SK-N-SH (cell line): Measurements from ENCODE around the gene HMGB2. TPM values are rescaled to one million over a fixed set of nuclear protein-coding genes. Genes with fewer than 3 reads are reported as not detected.

Experiments
- CTCF ChIA-PET: fragments of 300-600, 350-600 bp; formaldehyde crosslinking; extraction: SDS; loops from one replicate; lab custom pipeline; 2021; lab: Yijun Ruan, JAX
- POLR2A ChIA-PET: fragments of 350-600 bp; sonication (Branson Sonifier 250); formaldehyde crosslinking; extraction: SDS; loops from one replicate; lab custom pipeline; 2020; ENCODE audit warnings: antibody characterized with exemption, inconsistent platforms; lab: Yijun Ruan, JAX
- DNase-seq: peaks from one replicate; pipeline ENCODE4 v3.0.0; 2012
- H2AFZ ChIP-seq: fragments of 200-600 bp; sonication (generic); 2 replicates; pipeline ENCODE4 v1.8.1; 2016; ENCODE audit warnings: antibody characterized with exemption, mild to moderate bottlenecking, low read depth
- H3F3A ChIP-seq: fragments of 200-600 bp; sonication (generic); replicated peaks from 2 replicates; pipeline ENCODE3; 2016; ENCODE audit warnings: antibody characterized with exemption, mild to moderate bottlenecking; ENCODE audit not compliant: insufficient read depth
- H3K27ac ChIP-seq, 2 experiments: fragments of 200-500 bp in 1 of 2; fragments of 200-600 bp in 1 of 2; sonication (Bioruptor generic) in 1 of 2; sonication (generic), shearing (Covaris generic) in 1 of 2; 2 replicates each; pipeline versions ENCODE4 v1.5.1 to v1.6.1; 2014 to 2016; ENCODE audit warnings: low read depth in 2 of 2, inconsistent platforms in 1 of 2, low read length in 1 of 2, mild to moderate bottlenecking in 1 of 2, mixed read lengths in 1 of 2
- H3K27me3 ChIP-seq: fragments of 200-600 bp; sonication (generic), shearing (Covaris generic); 2 replicates; pipeline ENCODE4 v1.6.1; 2016; ENCODE audit warnings: mixed run types; ENCODE audit not compliant: insufficient read depth
- H3K36me3 ChIP-seq, 2 experiments: fragments of 200-500 bp in 1 of 2; fragments of 200-600 bp in 1 of 2; sonication (Bioruptor generic) in 1 of 2; sonication (generic) in 1 of 2; replicated peaks in 1 of 2; 2 replicates each; pipeline versions ENCODE3 to v1.5.1; 2014 to 2016; ENCODE audit warnings: low read length in 1 of 2, mild to moderate bottlenecking in 1 of 2; ENCODE audit not compliant: insufficient read depth in 2 of 2, control insufficient read depth in 1 of 2
- H3K4me1 ChIP-seq, 2 experiments: fragments of 200-500 bp in 1 of 2; fragments of 200-600 bp in 1 of 2; sonication (Bioruptor generic) in 1 of 2; sonication (generic), shearing (Covaris generic) in 1 of 2; 2 replicates each; pipeline versions ENCODE4 v1.5.1 to v1.6.1; 2014 to 2016; ENCODE audit warnings: low read depth in 1 of 2, low read length in 1 of 2, mixed run types in 1 of 2; ENCODE audit not compliant: insufficient read depth in 2 of 2, control insufficient read depth in 1 of 2
- H3K4me2 ChIP-seq: fragments of 200-600 bp; sonication (generic), shearing (Covaris generic); 2 replicates; pipeline ENCODE4 v1.6.1; 2017; ENCODE audit warnings: mixed run types
- H3K4me3 ChIP-seq, 2 experiments: fragments of 200-500 bp in 1 of 2; fragments of 200-600 bp in 1 of 2; sonication (Bioruptor generic) in 1 of 2; sonication (generic), shearing (Covaris generic) in 1 of 2; 2 replicates each; pipeline versions ENCODE4 v1.5.1 to v1.8.1; 2014 to 2016; ENCODE audit warnings: low read depth in 2 of 2, inconsistent platforms in 1 of 2, low read length in 1 of 2, mild to moderate bottlenecking in 1 of 2, mixed read lengths in 1 of 2, moderate library complexity in 1 of 2
- H3K79me2 ChIP-seq: fragments of 200-600 bp; sonication (generic); 2 replicates; pipeline ENCODE4 v1.8.1; 2017; ENCODE audit warnings: mild to moderate bottlenecking; ENCODE audit not compliant: insufficient read depth
- H3K9ac ChIP-seq: fragments of 200-600 bp; sonication (generic); 2 replicates; pipeline ENCODE4 v1.6.1; 2017; ENCODE audit warnings: mixed run types
- H3K9me2 ChIP-seq: fragments of 200-600 bp; sonication (generic); 2 replicates; pipeline ENCODE4 v1.6.1; 2017; ENCODE audit warnings: mixed run types
- H3K9me3 ChIP-seq: fragments of 200-600 bp; sonication (generic); 2 replicates; pipeline ENCODE4 v1.6.1; 2017; ENCODE audit warnings: mixed run types, mild to moderate bottlenecking, moderate library complexity
- H4K20me1 ChIP-seq: fragments of 200-600 bp; sonication (generic); 2 replicates; pipeline ENCODE4 v1.6.1; 2017; ENCODE audit warnings: mild to moderate bottlenecking, mixed run types; ENCODE audit not compliant: insufficient read depth
- CTCF ChIP-seq: fragments of 200-600 bp; sonication (generic); IDR thresholded peaks from 2 replicates; pipeline ENCODE4 v1.6.1; 2017; ENCODE audit warnings: antibody characterized with exemption, mild to moderate bottlenecking, moderate library complexity
- ELF1 ChIP-seq: IDR thresholded peaks from 2 replicates; pipeline ENCODE4 v1.4.0; 2012
- EP300 ChIP-seq, 2 experiments: IDR thresholded peaks; 2 replicates each; pipeline versions ENCODE4 v1.4.0 to v1.6.1; 2012; ENCODE audit warnings: borderline replicate concordance in 1 of 2, low read depth in 1 of 2, low read length in 1 of 2
- EZH2phosphoT487 ChIP-seq: fragments of 200-600 bp; sonication (generic); IDR thresholded peaks from 2 replicates; pipeline ENCODE4 v1.6.1; 2017; ENCODE audit warnings: low read depth, mixed run types, mild to moderate bottlenecking, antibody characterized with exemption, moderate library complexity, borderline replicate concordance
- FOXJ3 ChIP-seq: sonication (generic); formaldehyde crosslinking; IDR thresholded peaks from 2 replicates; pipeline ENCODE4 v1.5.1; 2020; ENCODE audit warnings: mild to moderate bottlenecking, missing genetic modification reagents
- GATA2 ChIP-seq: sonication (generic); formaldehyde crosslinking; IDR thresholded peaks from 2 replicates; pipeline ENCODE4 v1.5.0; 2020; ENCODE audit warnings: mild to moderate bottlenecking, missing genetic modification reagents
- MAX ChIP-seq: IDR thresholded peaks from 2 replicates; pipeline ENCODE4 v1.4.0; 2012; ENCODE audit warnings: low read depth
- MXI1 ChIP-seq: IDR thresholded peaks from 2 replicates; pipeline ENCODE4 v1.6.1; 2012; ENCODE audit warnings: mild to moderate bottlenecking, low read depth, low read length, improper control_type of control experiment
- NFIC ChIP-seq: IDR thresholded peaks from 2 replicates; pipeline ENCODE4 v1.4.0; 2012; ENCODE audit warnings: borderline replicate concordance
- NRF1 ChIP-seq: IDR thresholded peaks from 2 replicates; pipeline ENCODE4 v1.6.1; 2012; ENCODE audit warnings: low read depth, mild to moderate bottlenecking, low read length
- RFX5 ChIP-seq: IDR thresholded peaks from 2 replicates; pipeline ENCODE4 v1.6.1; 2012; ENCODE audit warnings: mild to moderate bottlenecking, improper control_type of control experiment, low read length
- RXRA ChIP-seq: IDR thresholded peaks from 2 replicates; pipeline ENCODE4 v1.4.0; 2012; ENCODE audit warnings: low read depth, mild to moderate bottlenecking, borderline replicate concordance
- SIN3A ChIP-seq: IDR thresholded peaks from 2 replicates; pipeline ENCODE4 v1.6.1; 2012; ENCODE audit warnings: low read depth, mild to moderate bottlenecking, low read length, moderate library complexity, borderline replicate concordance
- SMC3 ChIP-seq: IDR thresholded peaks from 2 replicates; pipeline ENCODE4 v1.6.1; 2012; ENCODE audit warnings: low read depth, low read length, improper control_type of control experiment
- TAF1 ChIP-seq: IDR thresholded peaks from 2 replicates; pipeline ENCODE4 v1.6.1; 2012; ENCODE audit warnings: low read depth, mild to moderate bottlenecking, low read length, moderate library complexity, borderline replicate concordance
- TEAD4 ChIP-seq: IDR thresholded peaks from 2 replicates; pipeline ENCODE4 v1.4.0; 2012; ENCODE audit warnings: mild to moderate bottlenecking, borderline replicate concordance; ENCODE audit not compliant: insufficient read depth
- USF1 ChIP-seq: IDR thresholded peaks from 2 replicates; pipeline ENCODE4 v1.4.0; 2012; ENCODE audit warnings: low read depth, borderline replicate concordance
- USF2 ChIP-seq: fragments of 150-350 bp; IDR thresholded peaks from 2 replicates; pipeline ENCODE4 v1.6.1; 2017; ENCODE audit warnings: antibody characterized with exemption, low read length, low read depth, borderline replicate concordance
- YY1 ChIP-seq: IDR thresholded peaks from 2 replicates; pipeline ENCODE4 v1.4.0; 2012; ENCODE audit warnings: low read depth, mild to moderate bottlenecking
- WGBS: methylation state at CpG from one replicate; pipeline ENCODE4 v1.1.6; 2017; ENCODE audit warnings: low lambda C conversion rate; 5-methylcytosine and 5-hydroxymethylcytosine counted together
- polyA plus RNA-seq, 3 experiments: library from polyadenylated mRNA; depleted of rRNA; stranded (reverse); fragments of >200 nt; gene quantifications; 2 replicates each; pipeline ENCODE4 v1.2.3, GENCODE V29; 2012
- TF ChIP-seq, protein P1 (sequence below): fragments of 150-350 bp; IDR thresholded peaks from 2 replicates; pipeline ENCODE4 v1.6.1; 2016; ENCODE audit warnings: mild to moderate bottlenecking, low read depth, low read length

Gene HMGB2
- polyA plus RNA-seq, 1 of the 3 experiments (the other 2 are of a cell fraction), result 130 TPM

DNA sequence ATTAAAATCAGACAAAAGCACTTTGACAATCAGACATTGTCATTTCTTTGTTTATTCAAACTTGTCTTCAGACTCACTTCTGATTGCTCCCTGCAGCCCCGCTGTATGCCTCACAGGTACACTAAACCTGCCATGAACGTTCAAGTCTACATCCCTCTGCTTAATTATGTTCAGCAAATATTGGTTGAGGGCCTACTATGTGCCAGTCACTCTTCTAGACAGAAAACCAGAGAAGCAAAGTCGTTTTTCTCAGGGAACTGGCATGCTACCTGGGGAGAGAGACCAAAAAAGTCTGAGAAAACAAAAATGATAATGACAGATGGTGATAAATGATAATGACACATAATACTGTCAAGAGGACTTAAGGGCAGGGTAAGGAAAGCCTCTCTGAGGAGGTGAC lies 19.4 kb downstream of the HMGB2 start (continued):
- TF ChIP-seq TEAD4, result no peak
- no peak for TF ChIP-seq USF1
- no peak for TF ChIP-seq MXI1
- TF ChIP-seq RFX5, result no peak
- TF ChIP-seq MAX, result no peak
- TF ChIP-seq SIN3A, result no peak
- TF ChIP-seq FOXJ3 (CRISPR knock-in tag), result no peak

DNA sequence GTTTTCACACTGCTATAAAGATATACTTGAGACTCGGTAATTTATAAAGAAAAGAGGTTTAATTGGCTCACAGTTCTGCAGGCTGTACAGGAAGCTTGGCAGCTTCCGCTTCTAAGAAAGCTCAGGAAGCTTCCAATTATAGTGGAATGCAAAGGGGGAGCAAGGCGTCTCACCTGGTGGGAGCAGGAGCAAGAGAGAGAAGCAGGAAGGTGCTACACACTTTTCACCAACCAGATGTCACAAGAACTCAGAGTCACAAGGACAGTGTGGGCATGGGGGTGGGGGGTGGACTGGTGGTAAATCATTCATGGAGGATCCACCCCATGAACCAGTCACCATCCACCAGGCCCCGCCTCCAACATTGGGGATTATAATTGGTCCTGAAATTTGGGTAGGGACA lies 22.8 kb downstream of the HMGB2 start:
- Histone ChIP-seq H3K4me2 (no peak overlapping the region), H2AFZ (no peak overlapping the region), H4K20me1 (no peaks in the 10 kb centered on the region), H3K9ac (no peak overlapping the region), H3F3A (no peaks in the 10 kb centered on the region), H3K27me3 (no peaks in the 10 kb centered on the region), H3K4me1 (no peaks in the 10 kb centered on the region; a peak in 1 of 4 replicates), H3K36me3 (peaks cover 0 to 6% of the 10 kb centered on the region in 2 experiments), H3K27ac (no peak overlapping the region), H3K79me2 (no peaks in the 10 kb centered on the region), H3K9me2 (no peaks in the 10 kb centered on the region), H3K4me3 (no peak overlapping the region), H3K9me3 (no peaks in the 10 kb centered on the region)
- 89% methylated on average over 4 of the region's 4 CpGs for WGBS
- CTCF ChIA-PET, result no interaction called here
- no peak for DNase-seq
- TF ChIP-seq RXRA, result no peak
- no peak for TF ChIP-seq SMC3
- TF ChIP-seq GATA2 (CRISPR knock-in tag), result no peak
- TF ChIP-seq NFIC, result no peak
- TF ChIP-seq EZH2phosphoT487, result no peak
- TF ChIP-seq FOXJ3 (CRISPR knock-in tag), result no peak
- no peak for TF ChIP-seq EP300 (IDR thresholded peaks at IDR 0.05; ENCODE audit: borderline replicate concordance in 1 of 2, low read depth in 1 of 2, low read length in 1 of 2)
- TF ChIP-seq, protein P1, sequence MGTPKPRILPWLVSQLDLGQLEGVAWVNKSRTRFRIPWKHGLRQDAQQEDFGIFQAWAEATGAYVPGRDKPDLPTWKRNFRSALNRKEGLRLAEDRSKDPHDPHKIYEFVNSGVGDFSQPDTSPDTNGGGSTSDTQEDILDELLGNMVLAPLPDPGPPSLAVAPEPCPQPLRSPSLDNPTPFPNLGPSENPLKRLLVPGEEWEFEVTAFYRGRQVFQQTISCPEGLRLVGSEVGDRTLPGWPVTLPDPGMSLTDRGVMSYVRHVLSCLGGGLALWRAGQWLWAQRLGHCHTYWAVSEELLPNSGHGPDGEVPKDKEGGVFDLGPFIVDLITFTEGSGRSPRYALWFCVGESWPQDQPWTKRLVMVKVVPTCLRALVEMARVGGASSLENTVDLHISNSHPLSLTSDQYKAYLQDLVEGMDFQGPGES, result no peak
- TF ChIP-seq TEAD4, result no peak
- no peak for TF ChIP-seq TAF1
- TF ChIP-seq CTCF, result no peak
- TF ChIP-seq USF1, result no peak
- TF ChIP-seq ELF1, result no peak
- TF ChIP-seq MXI1, result no peak
- no peak for TF ChIP-seq USF2
- no peak for TF ChIP-seq NRF1
- TF ChIP-seq SIN3A, result no peak
- no peak for TF ChIP-seq YY1
- TF ChIP-seq RFX5, result no peak
- POLR2A ChIA-PET, result no interaction called here
